Activated CD4-positive, alpha-beta memory T cell treated with anti-CD3 and anti-CD28 coated beads for 36 hours (primary cell): ENCODE measurements around the gene SLC66A3. TPM values are rescaled to one million over a fixed set of nuclear protein-coding genes. Genes with fewer than 3 reads are reported as not detected.

Source experiments
- CTCF ChIA-PET: fragments of 350-600 bp; sonication (Branson Sonifier 250); formaldehyde crosslinking; loops from one replicate; lab custom pipeline; 2021; ENCODE audit warnings: antibody characterized with exemption, inconsistent platforms; lab: Charles Lee
- POLR2A ChIA-PET: fragments of 350-600 bp; sonication (Branson Sonifier 250); formaldehyde crosslinking; loops from one replicate; lab custom pipeline; 2021; ENCODE audit warnings: antibody characterized with exemption; lab: Charles Lee
- DNase-seq: peaks from one replicate; pipeline ENCODE4 v3.0.0-alpha.2; 2020
- H3K27ac Mint-ChIP-seq: one replicate; pipeline ENCODE4 v1.8.0; 2021; ENCODE audit warnings: mixed read lengths
- H3K27me3 Mint-ChIP-seq: one replicate; pipeline ENCODE4 v1.8.0; 2021; ENCODE audit warnings: mixed read lengths
- H3K36me3 Mint-ChIP-seq: one replicate; pipeline ENCODE4 v1.8.0; 2021; ENCODE audit warnings: mixed read lengths
- H3K4me1 Mint-ChIP-seq: one replicate; pipeline ENCODE4 v1.8.0; 2021; ENCODE audit warnings: low read depth, mixed read lengths
- H3K4me3 Mint-ChIP-seq: one replicate; pipeline ENCODE4 v1.8.0; 2021; ENCODE audit warnings: mild to moderate bottlenecking, mixed read lengths
- H3K9me3 Mint-ChIP-seq: one replicate; pipeline ENCODE4 v1.8.0; 2021; ENCODE audit warnings: mixed read lengths
- intact Hi-C: fragments of 100-400 bp; cut with micrococcal nuclease; formaldehyde crosslinking; loops from one replicate; pipeline ENCODE4 v1.15.1; 2023
- total RNA-seq, 2 experiments: library from RNA; stranded (reverse); gene quantifications; one replicate each; pipeline ENCODE4 v1.2.3, GENCODE V29; 2021

The SLC66A3 gene
- total RNA-seq = 10 to 100 TPM; 14.4 to 15.9 TPM

DNA sequence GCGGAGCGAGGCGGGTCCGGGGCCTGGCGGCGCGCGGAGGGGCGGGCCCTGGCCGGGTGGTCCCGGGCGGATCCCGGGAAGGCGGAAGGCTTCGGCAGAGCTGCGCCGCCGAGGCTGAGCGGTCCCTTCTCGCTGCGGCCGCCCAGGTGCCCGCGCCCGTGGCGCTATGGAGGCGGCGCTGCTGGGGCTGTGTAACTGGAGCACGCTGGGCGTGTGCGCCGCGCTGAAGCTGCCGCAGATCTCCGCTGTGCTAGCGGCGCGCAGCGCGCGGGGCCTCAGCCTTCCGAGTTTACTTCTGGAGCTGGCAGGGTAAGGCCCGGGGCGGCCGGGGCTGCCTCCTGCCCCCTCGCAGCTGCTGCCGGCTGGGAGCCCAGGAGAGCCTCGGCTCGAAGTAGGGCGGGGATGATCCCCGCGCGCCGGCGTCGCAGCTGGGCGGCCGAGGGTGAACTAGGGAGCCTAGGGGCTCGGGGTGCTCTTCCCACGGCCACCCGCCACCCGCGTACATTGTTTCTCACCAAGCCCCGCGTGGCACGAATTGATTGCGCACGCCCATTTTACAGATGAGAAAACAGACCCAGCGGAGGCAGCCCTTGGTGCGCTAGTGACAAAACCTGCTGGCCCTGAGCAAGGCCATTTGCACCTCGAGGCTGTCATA lies at the start of gene SLC66A3:
Gene SLC66A3 (plus strand): TSS at position 87 of the 655 bp plus-strand sequence. CDS start 80 bp downstream, at position 167.
- H3K27ac Mint-ChIP-seq = peak within 1 kb of the TSS; percentile 74
- no peaks in the 10 kb centered on the region for H3K36me3 Mint-ChIP-seq
- intact Hi-C loops = loop anchor here (1.0 to 10.0 kb wide), 6 partner anchors 23 to 597 kb away; partner anchors contain the start of genes E2F6 and ROCK2
- peaks cover 20% of the 10 kb centered on the region for H3K4me1 Mint-ChIP-seq
- CTCF ChIA-PET = interaction anchor here (1.3 to 1.5 kb wide), 2 partner anchors 23 to 427 kb away, joined by 4 to 12 read pairs; a partner anchor contains a TSS
- POLR2A ChIA-PET = interaction anchor here (0.8 to 2.3 kb wide), 3 partner anchors 11 to 189 kb away, joined by 4 to 14 read pairs (median 8); partner anchors contain the start of gene ROCK2
- no peaks in the 10 kb centered on the region for H3K27me3 Mint-ChIP-seq
- H3K9me3 Mint-ChIP-seq = no peaks in the 10 kb centered on the region
- DNase-seq = no peak
- peak within 1 kb of the TSS; percentile 77 for H3K4me3 Mint-ChIP-seq

DNA sequence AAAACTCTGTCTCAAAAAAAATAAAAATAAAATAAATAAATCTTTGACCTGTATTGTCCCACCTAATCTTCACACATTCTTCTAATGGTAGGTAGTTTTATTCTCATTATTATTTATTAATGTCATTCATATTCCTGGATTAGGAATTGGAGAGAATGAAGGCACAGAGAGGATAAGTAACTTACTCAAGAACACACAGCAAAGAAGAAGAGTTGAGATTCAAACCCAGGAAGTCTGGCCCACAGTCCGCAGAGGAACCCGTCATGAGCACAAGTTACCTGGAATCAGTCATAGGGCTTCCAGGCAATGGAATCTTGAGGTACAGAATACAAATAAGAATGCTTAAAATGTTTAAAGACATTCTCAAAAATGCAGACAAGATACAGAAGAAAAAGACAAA lies 46.3 kb upstream of the SLC66A3 start:
- Mint-ChIP-seq H3K27me3 (no peaks in the 10 kb centered on the region), H3K9me3 (peaks cover 5% of the 10 kb centered on the region), H3K36me3 (no peaks in the 10 kb centered on the region), H3K4me3 (no peak overlapping the region), H3K27ac (no peak overlapping the region), H3K4me1 (peaks cover 22% of the 10 kb centered on the region)
- no peak for DNase-seq
- intact Hi-C loops = no loop called here
- ChIA-PET CTCF (interaction anchor here (1.0 kb wide), 1 partner anchor 21 kb away, joined by 3 read pairs; no protein-coding TSS in a partner anchor), POLR2A (no interaction called here)

DNA sequence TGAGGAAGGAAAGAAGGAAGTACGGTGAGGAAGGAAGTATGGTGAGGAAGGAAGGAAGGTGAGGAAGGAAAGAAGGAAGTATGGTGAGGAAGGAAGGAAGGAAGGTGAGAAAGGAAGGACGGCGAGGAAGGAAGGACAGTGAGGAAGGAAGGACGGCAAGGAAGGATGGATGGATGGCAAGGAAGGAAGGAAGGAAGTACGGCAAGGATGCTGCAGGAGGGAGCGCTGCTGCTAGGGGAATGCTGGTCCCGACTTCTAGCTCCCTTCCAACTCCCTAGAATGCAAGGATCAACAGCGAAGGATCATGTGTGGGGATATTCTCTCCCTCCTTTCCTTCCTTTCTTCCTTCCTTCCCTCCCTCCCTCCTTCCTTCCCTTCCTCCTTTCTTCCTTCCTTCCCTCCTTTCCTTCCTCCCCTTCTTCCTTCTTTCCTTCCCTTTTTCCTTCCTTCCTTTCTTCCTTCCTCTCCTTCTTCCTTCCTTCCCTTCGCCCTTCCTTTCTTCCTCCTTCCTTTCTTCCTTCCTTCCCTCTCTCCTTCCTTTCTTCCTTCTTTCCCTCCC lies 42.3 kb upstream of the SLC66A3 start:
- no peaks in the 10 kb centered on the region for H3K27me3 Mint-ChIP-seq

DNA sequence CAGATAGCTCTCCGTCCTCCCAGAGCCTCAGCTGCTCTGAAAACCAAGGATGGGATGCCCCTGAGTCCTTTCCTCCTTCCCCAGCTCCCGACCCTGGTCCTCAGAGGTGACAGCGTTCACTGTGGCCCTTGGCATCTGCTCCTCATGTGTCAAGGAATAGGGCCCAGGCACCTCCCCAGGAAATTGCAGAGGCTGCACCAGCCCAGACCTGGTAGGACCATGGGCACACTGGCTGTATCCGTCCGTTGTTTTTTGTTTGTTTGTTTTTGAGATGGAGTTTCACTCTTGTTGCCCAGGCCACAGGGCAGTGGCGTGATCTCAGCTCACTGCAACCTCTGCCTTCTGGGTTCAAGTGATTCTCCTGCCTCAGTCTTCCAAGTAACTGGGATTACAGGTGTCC lies 37.5 kb upstream of the SLC66A3 start:
- Mint-ChIP-seq H3K9me3 (peaks cover 1% of the 10 kb centered on the region), H3K4me3 (no peak overlapping the region), H3K4me1 (no peaks in the 10 kb centered on the region), H3K27me3 (no peaks in the 10 kb centered on the region), H3K27ac (no peak overlapping the region), H3K36me3 (no peaks in the 10 kb centered on the region)
- CTCF ChIA-PET = interaction anchor here (1.0 to 1.2 kb wide), 2 partner anchors 196 to 360 kb away, joined by 3 read pairs; no protein-coding TSS in a partner anchor
- POLR2A ChIA-PET = no interaction called here
- DNase-seq = no peak
- intact Hi-C loops = no loop called here

More for the DNA sequence above, 42.3 kb upstream of the SLC66A3 start:
- no peak overlapping the region for H3K27ac Mint-ChIP-seq
- no peak overlapping the region for H3K4me3 Mint-ChIP-seq
- no peaks in the 10 kb centered on the region for H3K36me3 Mint-ChIP-seq
- ChIA-PET POLR2A (no interaction called here), CTCF (no interaction called here)
- H3K4me1 Mint-ChIP-seq = no peaks in the 10 kb centered on the region
- no peak for DNase-seq
- intact Hi-C loops = no loop called here
- peaks cover 5% of the 10 kb centered on the region for H3K9me3 Mint-ChIP-seq

DNA sequence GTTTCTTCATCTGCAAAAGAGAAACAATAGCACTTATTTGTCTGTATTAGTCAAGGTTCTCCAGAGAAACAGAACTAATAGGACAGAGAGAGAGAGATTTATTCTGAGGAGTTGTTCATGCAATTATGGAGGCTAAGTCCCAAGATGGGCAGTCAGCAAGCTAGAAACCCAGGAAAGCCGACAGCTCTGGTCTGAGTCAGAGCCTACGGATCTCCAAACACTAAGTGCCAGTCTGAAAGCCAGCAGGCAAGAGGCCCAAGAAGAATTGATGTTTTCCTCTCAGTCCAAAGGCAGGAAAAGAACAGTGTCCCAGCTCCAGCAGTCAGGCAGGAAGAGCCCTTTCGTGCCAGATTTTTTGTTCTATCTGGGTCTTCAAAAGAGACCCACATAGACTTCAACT lies 36.5 kb upstream of the SLC66A3 start:
- Mint-ChIP-seq H3K9me3 (no peaks in the 10 kb centered on the region), H3K4me1 (no peaks in the 10 kb centered on the region), H3K4me3 (no peak overlapping the region), H3K27me3 (no peaks in the 10 kb centered on the region), H3K27ac (no peak overlapping the region), H3K36me3 (no peaks in the 10 kb centered on the region)
- POLR2A ChIA-PET = no interaction called here
- intact Hi-C loops = no loop called here
- no peak for DNase-seq
- CTCF ChIA-PET = interaction anchor here (0.8 to 1.6 kb wide), 2 partner anchors 14 to 286 kb away, joined by 3 to 4 read pairs; a partner anchor contains a TSS

- no peaks in the 10 kb centered on the region for H3K36me3 Mint-ChIP-seq
- DNase-seq = no peak
- H3K27ac Mint-ChIP-seq = no peak overlapping the region
- peaks cover 4% of the 10 kb centered on the region for H3K4me1 Mint-ChIP-seq
- H3K9me3 Mint-ChIP-seq = no peaks in the 10 kb centered on the region
- CTCF ChIA-PET = interaction anchor here (0.6 to 4.5 kb wide), 6 partner anchors 11 to 463 kb away, joined by 3 to 27 read pairs (median 6); a partner anchor contains a TSS
- POLR2A ChIA-PET = no interaction called here
- no peaks in the 10 kb centered on the region for H3K27me3 Mint-ChIP-seq
- H3K4me3 Mint-ChIP-seq = no peak overlapping the region
- intact Hi-C loops = no loop called here
Observed at GRCh38 chr2:11121099-11121822, 34.0 kb upstream of the SLC66A3 start.

GRCh38 chr2:11121823-11122155 lies 33.5 kb upstream of the SLC66A3 start:
- H3K27ac Mint-ChIP-seq = no peak overlapping the region
- peaks cover 4% of the 10 kb centered on the region for H3K4me1 Mint-ChIP-seq
- no peak overlapping the region for H3K4me3 Mint-ChIP-seq
- CTCF ChIA-PET = interaction anchor here (0.6 to 5.5 kb wide), 5 partner anchors 11 to 290 kb away, joined by 3 to 173 read pairs (median 14); a partner anchor contains a TSS
- no peaks in the 10 kb centered on the region for H3K27me3 Mint-ChIP-seq
- intact Hi-C loops = no loop called here
- H3K9me3 Mint-ChIP-seq = no peaks in the 10 kb centered on the region
- POLR2A ChIA-PET = no interaction called here
- no peaks in the 10 kb centered on the region for H3K36me3 Mint-ChIP-seq
- no peak for DNase-seq

- ChIA-PET POLR2A (no interaction called here), CTCF (interaction anchor here (4.5 to 5.5 kb wide), 2 partner anchors 10 to 290 kb away, joined by 27 to 173 read pairs; a partner anchor contains a TSS)
- H3K27me3 Mint-ChIP-seq = no peaks in the 10 kb centered on the region
- no peak overlapping the region for H3K27ac Mint-ChIP-seq
- peaks cover 4% of the 10 kb centered on the region for H3K4me1 Mint-ChIP-seq
- no peak for DNase-seq
- H3K36me3 Mint-ChIP-seq = no peaks in the 10 kb centered on the region
- H3K4me3 Mint-ChIP-seq = no peak overlapping the region
- intact Hi-C loops = no loop called here
- no peaks in the 10 kb centered on the region for H3K9me3 Mint-ChIP-seq
Observed at GRCh38 chr2:11122380-11122779, 32.9 kb upstream of the SLC66A3 start.

DNA sequence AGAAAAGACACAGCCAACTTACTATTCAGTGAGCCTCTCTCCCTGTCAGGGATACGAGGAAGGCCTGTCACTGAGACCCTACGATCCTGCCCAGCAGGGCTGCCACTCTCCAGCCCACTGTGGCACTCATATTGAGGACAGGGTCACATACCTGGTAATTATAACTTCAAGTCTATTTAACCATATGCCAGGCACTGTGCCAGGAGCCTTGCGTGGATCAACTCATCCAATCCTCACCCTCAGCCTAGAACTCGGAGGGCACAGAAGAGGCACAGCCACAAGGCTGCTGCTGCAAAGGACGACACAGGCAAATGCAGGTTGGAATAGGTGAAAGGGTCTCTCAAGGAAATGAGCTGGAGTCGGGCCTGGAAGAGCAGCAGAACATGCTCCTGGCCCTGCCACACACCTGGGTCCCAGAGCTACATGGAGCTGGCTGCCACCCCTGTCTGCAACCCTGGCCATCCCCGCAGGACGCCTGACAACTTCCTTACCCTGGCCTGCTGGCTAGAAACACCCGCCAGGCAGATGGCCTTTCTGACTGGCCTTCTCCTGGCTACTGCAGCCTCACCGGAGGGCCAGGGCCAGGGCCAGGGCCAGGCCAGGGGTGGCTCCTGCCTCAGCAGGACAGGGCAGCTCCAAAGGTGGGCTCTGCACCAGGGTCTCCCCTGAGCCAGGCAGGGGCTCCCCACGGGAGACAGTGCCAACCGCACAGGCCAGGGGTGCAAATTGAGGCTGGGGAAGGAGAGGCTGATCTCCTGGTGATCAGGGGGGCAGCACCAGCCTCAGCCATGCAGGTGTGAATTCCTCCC lies 32.1 kb upstream of the SLC66A3 start:
- no peak overlapping the region for H3K27ac Mint-ChIP-seq
- ChIA-PET POLR2A (no interaction called here), CTCF (interaction anchor here (0.5 to 5.5 kb wide), 10 partner anchors 9 to 461 kb away, joined by 4 to 173 read pairs (median 6); a partner anchor contains a TSS)
- intact Hi-C loops = no loop called here
- no peaks in the 10 kb centered on the region for H3K9me3 Mint-ChIP-seq
- DNase-seq = no peak
- no peaks in the 10 kb centered on the region for H3K36me3 Mint-ChIP-seq
- H3K27me3 Mint-ChIP-seq = no peaks in the 10 kb centered on the region
- H3K4me3 Mint-ChIP-seq = no peak overlapping the region
- peaks cover 4% of the 10 kb centered on the region for H3K4me1 Mint-ChIP-seq

- Mint-ChIP-seq H3K9me3 (no peaks in the 10 kb centered on the region), H3K4me3 (no peak overlapping the region), H3K27ac (no peak overlapping the region), H3K27me3 (no peaks in the 10 kb centered on the region), H3K36me3 (no peaks in the 10 kb centered on the region), H3K4me1 (peaks cover 6% of the 10 kb centered on the region)
- DNase-seq = peak; percentile 84
- intact Hi-C loops = loop anchor here (1.0 kb wide), 2 partner anchors 51 to 289 kb away; no protein-coding TSS in a partner anchor
- ChIA-PET CTCF (interaction anchor here (0.5 to 5.5 kb wide), 29 partner anchors 8 to 560 kb away, joined by 3 to 173 read pairs (median 3); partner anchors contain the start of gene PDIA6), POLR2A (no interaction called here)
Observed at GRCh38 chr2:11123856-11124759, 31.2 kb upstream of the SLC66A3 start.
